Effector memory CD4-positive, alpha-beta T cell (primary cell): ENCODE measurements around the gene CXXC1.
A peak's percentile ranks its signal among the peaks of the same experiment; 100 is the strongest.
"Not testable (repeated sequence)": the region's sequence is repeated elsewhere in the genome, so short reads cannot be mapped to it uniquely, and the experiment has no call there.

Source experiments
- DNase-seq, 3 donors: peaks; one replicate each; pipeline ENCODE4 v3.0.0-alpha.2; 2020
- H3K27ac ChIP-seq: 2 replicates; pipeline ENCODE4 v1.7.0; 2013; ENCODE audit warnings: mild to moderate bottlenecking, low read length, moderate library complexity; ENCODE audit not compliant: insufficient read depth, poor library complexity, severe bottlenecking
- H3K27me3 ChIP-seq: replicated peaks from 2 replicates; pipeline ENCODE4 v1.7.0; 2013; ENCODE audit warnings: mild to moderate bottlenecking, low read length; ENCODE audit not compliant: insufficient read depth, control insufficient read depth, poor library complexity, severe bottlenecking
- H3K36me3 ChIP-seq: 2 replicates; pipeline ENCODE4 v1.7.0; 2013; ENCODE audit warnings: mild to moderate bottlenecking, low read length, moderate library complexity; ENCODE audit not compliant: control insufficient read depth, insufficient read depth
- H3K4me1 ChIP-seq: 2 replicates; pipeline ENCODE4 v1.7.0; 2013; ENCODE audit warnings: low read length, mild to moderate bottlenecking; ENCODE audit not compliant: control insufficient read depth, insufficient read depth, poor library complexity, severe bottlenecking
- H3K4me3 ChIP-seq: 2 replicates; pipeline ENCODE4 v1.7.0; 2013; ENCODE audit warnings: low read length, low read depth, mild to moderate bottlenecking; ENCODE audit not compliant: insufficient read depth, poor library complexity, severe bottlenecking
- H3K9me3 ChIP-seq: 2 replicates; pipeline ENCODE4 v1.7.0; 2013; ENCODE audit warnings: mild to moderate bottlenecking, low read length, moderate library complexity; ENCODE audit not compliant: control insufficient read depth

The CXXC1 gene

DNA sequence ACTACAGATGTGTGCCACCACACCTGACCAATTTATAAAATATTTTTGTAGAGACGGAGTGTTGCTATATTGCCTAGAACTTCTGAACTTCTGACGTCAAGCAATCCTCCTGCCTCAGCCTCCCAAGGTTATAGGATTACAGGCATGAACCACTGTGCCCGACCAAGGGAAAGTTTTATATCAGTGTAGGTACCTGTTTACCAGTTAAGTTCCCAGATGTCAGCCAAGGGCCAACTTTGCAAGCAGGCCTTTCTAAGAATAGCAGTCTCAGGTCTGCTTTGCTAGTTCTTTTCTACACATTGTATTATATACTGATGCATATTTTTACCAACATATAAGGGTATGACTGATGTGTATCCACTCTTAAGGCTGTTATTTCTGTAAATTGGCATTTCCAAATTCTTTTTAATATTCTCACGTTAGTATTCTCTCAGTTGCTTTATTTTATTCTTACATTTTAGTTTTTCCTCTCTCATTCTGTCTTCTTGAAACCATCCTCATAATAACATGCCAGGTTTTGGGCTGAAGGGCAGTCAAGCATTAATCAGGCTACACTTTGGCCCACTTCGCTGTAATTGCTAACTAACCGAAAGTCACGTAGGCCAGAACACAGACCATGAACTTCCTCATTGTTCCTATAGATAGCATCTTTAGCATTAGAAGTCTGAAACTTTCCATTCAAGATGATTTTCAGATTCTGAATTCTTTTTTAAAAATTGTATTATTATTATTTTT lies 25.0 kb upstream of the CXXC1 start:
- H3K36me3 ChIP-seq: no peaks in the 10 kb centered on the region
- H3K4me1 ChIP-seq: peaks cover 1% of the 10 kb centered on the region
- no peak overlapping the region for H3K27ac ChIP-seq
- peaks cover 4% of the 10 kb centered on the region for H3K27me3 ChIP-seq
- no peaks in the 10 kb centered on the region for H3K9me3 ChIP-seq
- no peak overlapping the region for H3K4me3 ChIP-seq
- DNase-seq: no peak

DNA sequence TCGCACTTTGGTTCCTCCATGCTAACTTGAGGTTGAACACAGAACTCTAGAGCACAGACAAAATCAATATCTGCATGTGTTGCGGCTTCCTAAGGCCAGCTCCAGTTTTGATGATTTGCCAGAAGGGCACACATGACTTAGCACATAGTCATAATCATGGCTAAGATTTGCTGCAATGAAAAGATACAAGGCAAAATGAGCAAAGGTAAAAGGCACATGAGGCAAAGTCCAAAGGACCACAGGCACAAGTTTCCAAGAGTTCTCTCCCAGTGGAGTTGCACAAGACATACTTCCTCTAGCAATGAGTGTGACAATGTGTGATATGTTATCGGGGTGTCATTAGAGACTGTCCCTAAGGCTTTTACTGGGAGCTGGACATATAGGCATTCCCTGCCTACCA lies 24.2 kb upstream of the CXXC1 start:
- DNase-seq: no peak
- peaks cover 7% of the 10 kb centered on the region for H3K4me1 ChIP-seq

DNA sequence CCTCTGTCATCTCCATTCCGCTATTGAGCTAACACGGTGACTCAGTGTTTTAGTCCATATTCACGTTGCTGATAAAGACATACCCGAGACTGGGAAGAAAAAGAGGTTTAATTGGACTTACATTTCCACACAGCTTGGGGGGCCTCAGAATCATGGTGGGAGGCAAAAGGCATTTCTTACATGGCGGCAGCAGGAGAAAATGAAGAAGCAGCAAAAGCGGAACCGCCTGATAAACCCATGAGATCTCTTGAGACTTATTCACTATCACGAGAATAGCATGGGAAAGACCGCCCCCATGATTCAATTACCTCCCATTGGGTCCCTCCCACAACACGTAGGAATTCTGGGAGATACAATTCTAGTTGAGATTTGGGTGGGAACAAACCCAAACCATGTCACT lies 22.6 kb upstream of the CXXC1 start:
- H3K4me3 ChIP-seq: no peak overlapping the region
- H3K27ac ChIP-seq: no peak overlapping the region
- peaks cover 7% of the 10 kb centered on the region for H3K4me1 ChIP-seq
- no peak for DNase-seq
- no peaks in the 10 kb centered on the region for H3K36me3 ChIP-seq
- H3K27me3 ChIP-seq: no peaks in the 10 kb centered on the region
- no peaks in the 10 kb centered on the region for H3K9me3 ChIP-seq

More for the DNA sequence above, 24.2 kb upstream of the CXXC1 start:
- H3K9me3 ChIP-seq: no peaks in the 10 kb centered on the region
- no peak overlapping the region for H3K4me3 ChIP-seq
- no peak overlapping the region for H3K27ac ChIP-seq
- H3K36me3 ChIP-seq: no peaks in the 10 kb centered on the region
- H3K27me3 ChIP-seq: peaks cover 4% of the 10 kb centered on the region

DNA sequence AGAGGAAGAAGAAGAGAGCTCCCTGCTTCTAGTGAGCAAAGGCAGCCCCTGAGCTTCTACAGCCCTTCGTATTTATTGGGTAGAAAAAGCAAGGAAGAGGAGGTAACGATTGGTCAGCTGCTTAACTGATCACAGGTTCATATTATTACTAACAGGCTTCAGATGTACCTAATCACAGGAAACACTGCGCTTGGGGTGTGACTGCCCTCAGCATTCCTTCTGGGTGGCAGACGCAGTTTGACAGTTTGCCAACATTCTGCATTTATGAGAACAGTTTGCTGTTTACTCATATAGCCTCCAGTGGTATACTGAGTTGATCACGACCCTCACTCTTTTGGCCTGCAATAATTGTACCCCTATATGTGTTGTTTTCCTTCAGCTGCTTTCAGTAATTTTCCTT lies 21.4 kb upstream of the CXXC1 start:
- DNase-seq, H3K4me3 ChIP-seq: not testable (repeated sequence)

DNA sequence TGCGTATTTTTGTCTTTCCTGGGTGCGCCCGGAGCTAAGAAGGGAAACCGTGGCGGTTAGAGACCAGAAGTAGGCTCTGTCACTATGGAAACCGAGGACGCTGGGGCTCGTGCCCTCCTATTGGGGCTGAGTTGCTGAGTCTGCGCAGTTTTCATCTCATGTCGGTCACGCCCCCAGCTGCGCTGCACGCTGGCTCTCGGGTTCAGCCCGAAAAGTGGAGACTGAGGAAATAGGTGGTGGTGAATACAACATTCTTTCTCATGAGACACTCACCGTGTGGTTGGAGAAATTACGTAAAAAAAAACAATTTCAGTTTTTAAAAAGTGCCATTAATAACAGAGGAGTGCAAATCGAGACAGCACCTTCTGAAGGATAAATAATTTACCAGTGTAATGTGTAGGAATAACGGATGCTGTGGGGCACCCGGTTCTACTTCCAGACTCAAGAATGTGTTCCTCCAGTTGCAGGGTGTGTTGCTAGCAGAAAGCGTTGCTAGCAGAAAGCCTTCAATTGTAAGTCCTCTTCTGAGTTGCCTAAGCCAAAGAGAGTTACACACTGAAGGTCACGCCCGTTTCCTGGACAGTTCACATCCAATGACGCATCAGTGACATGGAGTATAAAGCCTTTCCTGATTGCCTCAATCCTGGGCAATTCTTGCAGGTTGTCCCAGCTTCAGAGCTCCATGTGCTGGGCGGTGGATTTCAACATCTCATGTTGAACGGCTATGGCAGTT lies 20.4 kb upstream of the CXXC1 start:
- Histone ChIP-seq H3K4me1 (peaks cover 7% of the 10 kb centered on the region), H3K27ac (no peak overlapping the region), H3K36me3 (no peaks in the 10 kb centered on the region), H3K27me3 (no peaks in the 10 kb centered on the region), H3K9me3 (no peaks in the 10 kb centered on the region), H3K4me3 (peak overlapping the region; percentile 50)
- peak; percentile 77 to 88 (median 78) for DNase-seq

More for the DNA sequence above, 21.4 kb upstream of the CXXC1 start:
- not testable (repeated sequence) for H3K27me3 ChIP-seq, H3K9me3 ChIP-seq, H3K36me3 ChIP-seq, H3K4me1 ChIP-seq, H3K27ac ChIP-seq

DNA sequence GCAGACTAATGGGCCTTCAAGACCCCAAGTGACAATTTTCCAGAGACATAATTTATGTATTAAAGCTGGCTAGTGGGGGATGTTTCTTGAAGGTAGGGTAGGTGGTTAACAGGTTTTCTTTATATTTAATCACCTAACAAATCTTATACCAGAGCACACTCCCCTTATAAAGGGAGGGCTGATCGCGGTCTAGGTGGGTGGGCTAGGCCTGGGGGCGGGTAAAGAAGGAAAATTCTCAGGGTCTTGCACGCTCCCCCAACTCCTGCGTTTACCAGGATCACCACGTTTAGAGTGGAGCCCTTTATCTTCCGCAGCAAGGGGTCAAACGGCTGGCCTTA lies 19.9 kb upstream of the CXXC1 start:
- Histone ChIP-seq H3K27ac (no peak overlapping the region), H3K27me3 (no peaks in the 10 kb centered on the region), H3K9me3 (no peaks in the 10 kb centered on the region), H3K4me3 (peak overlapping the region; percentile 50), H3K4me1 (peaks cover 7% of the 10 kb centered on the region), H3K36me3 (no peaks in the 10 kb centered on the region)
- no peak for DNase-seq

DNA sequence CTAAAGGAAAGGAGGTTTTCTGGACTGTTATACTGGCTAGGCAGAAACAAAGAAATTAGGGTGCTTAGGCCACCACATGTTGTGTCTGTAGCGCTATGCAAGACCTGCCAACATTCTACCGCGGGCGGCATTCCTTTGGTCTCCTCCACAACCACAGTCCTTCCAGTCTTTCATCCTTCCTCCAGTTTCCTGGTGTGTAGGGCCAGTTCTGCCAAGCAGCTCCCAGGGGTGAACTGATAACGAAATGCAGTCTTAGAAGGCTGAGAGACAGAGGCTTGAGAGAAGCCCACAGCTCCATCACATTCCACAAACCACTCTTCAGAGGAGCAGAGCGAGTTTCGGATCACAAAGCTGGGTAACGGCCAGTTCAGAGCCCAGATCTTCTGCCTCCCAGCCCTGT lies 19.5 kb upstream of the CXXC1 start:
- Histone ChIP-seq H3K9me3 (no peaks in the 10 kb centered on the region), H3K4me1 (peaks cover 7% of the 10 kb centered on the region), H3K36me3 (no peaks in the 10 kb centered on the region), H3K27me3 (no peaks in the 10 kb centered on the region), H3K27ac (no peak overlapping the region), H3K4me3 (no peak overlapping the region)
- DNase-seq: no peak

DNA sequence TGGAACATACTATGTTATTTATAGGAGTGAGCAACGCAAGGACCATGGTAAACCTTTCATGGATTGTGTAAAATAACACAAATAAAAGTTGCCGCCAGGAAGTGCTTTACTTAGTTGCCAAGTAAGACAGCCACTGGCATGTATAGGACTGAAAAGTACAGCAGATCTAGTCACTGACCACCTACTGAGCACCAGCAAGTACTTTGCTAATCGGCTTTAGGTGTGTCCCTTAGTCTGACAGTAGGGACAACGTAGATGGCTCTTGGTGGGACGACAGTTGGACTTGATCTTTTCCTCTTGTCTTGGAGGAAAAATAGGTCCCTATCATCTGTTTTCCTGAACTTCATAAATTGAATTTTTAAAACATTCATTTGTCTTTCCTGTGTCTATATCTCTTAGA lies 13.6 kb upstream of the CXXC1 start:
- H3K27ac ChIP-seq: no peak overlapping the region
- DNase-seq: no peak
- peaks cover 5% of the 10 kb centered on the region for H3K27me3 ChIP-seq
- no peaks in the 10 kb centered on the region for H3K9me3 ChIP-seq
- no peak overlapping the region for H3K4me3 ChIP-seq
- peaks cover 5% of the 10 kb centered on the region for H3K4me1 ChIP-seq
- H3K36me3 ChIP-seq: no peaks in the 10 kb centered on the region

DNA sequence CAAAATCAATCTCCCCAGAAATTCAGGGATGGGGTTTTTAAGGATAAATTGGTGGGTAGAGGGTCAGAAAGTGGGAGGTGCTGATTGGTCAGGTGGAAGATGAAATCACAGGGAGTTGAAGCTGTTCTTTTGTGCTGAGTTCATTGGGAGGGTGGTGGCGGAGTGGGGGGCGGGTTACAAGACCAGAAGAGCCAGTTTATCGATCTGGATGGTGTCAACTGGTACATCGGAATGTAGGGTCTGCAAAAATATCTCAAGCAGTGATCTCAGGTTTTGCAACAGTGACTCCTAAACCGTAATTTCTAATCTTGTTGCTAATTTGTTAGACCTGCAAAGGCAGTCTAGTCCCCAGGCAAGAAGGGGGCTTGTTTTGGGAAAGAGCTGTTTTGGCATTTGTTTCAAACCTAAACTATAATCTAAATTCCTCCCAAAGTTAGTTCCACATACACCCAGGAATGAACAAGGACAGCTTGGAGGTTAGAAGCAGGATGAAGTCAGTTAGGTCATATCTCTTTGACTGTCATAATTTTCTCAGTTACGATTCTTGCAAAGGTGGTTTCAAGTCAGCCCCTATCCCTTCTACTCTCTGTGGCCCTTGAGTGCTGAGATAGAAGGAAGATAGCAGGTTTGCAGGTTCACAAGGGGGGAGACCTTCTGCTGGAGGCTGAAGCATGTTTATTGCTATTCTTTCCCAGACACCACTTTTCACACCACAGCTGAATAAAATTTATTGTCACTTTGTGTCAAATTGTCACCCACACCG lies 12.3 kb upstream of the CXXC1 start:
- DNase-seq: no peak
- peaks cover 5% of the 10 kb centered on the region for H3K27me3 ChIP-seq

More for the DNA sequence above, 12.3 kb upstream of the CXXC1 start:
- Histone ChIP-seq H3K36me3 (no peaks in the 10 kb centered on the region), H3K9me3 (no peaks in the 10 kb centered on the region), H3K4me1 (peaks cover 5% of the 10 kb centered on the region), H3K27ac (no peak overlapping the region), H3K4me3 (no peak overlapping the region)
